Spinal cord (tissue), 10 donors: ENCODE results near the gene GCSAM. TPM values are rescaled to one million over a fixed set of nuclear protein-coding genes. Genes with fewer than 3 reads are reported as not detected.
A peak's percentile ranks its signal among the peaks of the same experiment; 100 is the strongest.
"Not testable (repeated sequence)": the region's sequence is repeated elsewhere in the genome, so short reads cannot be mapped to it uniquely, and the experiment has no call there.

ENCODE experiments used
- DNase-seq, 6 donors: peaks; one replicate each; pipeline versions ENCODE4 v3.0.0 to v3.0.0-alpha.2; 2013 to 2015; ENCODE audit warnings: low spot score in 6 of 6, low read depth in 4 of 6
- H3K27ac ChIP-seq: one replicate; pipeline ENCODE4 v1.5.1; 2013; ENCODE audit warnings: low read depth, low read length, control low read depth
- H3K27me3 ChIP-seq: one replicate; pipeline ENCODE4 v1.6.1; 2013; ENCODE audit warnings: low read length; ENCODE audit not compliant: control insufficient read depth, insufficient read depth
- H3K36me3 ChIP-seq: one replicate; pipeline ENCODE4 v1.6.1; 2013; ENCODE audit warnings: low read length; ENCODE audit not compliant: control insufficient read depth, insufficient read depth
- H3K4me1 ChIP-seq: one replicate; pipeline ENCODE4 v1.6.1; 2013; ENCODE audit warnings: low read length; ENCODE audit not compliant: control insufficient read depth, insufficient read depth
- H3K4me3 ChIP-seq: one replicate; pipeline ENCODE4 v1.5.1; 2013; ENCODE audit warnings: low read depth, low read length, control low read depth
- H3K9me3 ChIP-seq: one replicate; pipeline ENCODE4 v1.6.1; 2013; ENCODE audit warnings: low read length; ENCODE audit not compliant: control insufficient read depth, insufficient read depth
- WGBS: methylation state at CpG from one replicate; pipeline ENCODE4 v1.1.5; 2013; ENCODE audit warnings: missing lambda C conversion rate; ENCODE audit not compliant: insufficient coverage; 5-methylcytosine and 5-hydroxymethylcytosine counted together
- polyA plus RNA-seq, 2 donors: library from polyadenylated mRNA; unstranded; fragments of 120-200 nt; gene quantifications; one replicate each; pipeline ENCODE4 v1.2.1, GENCODE V29; 2013; ENCODE audit not compliant: insufficient read length in 2 of 2
- small RNA-seq: library from RNA; depleted of rRNA; stranded (forward); fragments of <200 nt; gene quantifications from one replicate; pipeline ENCODE3, GENCODE V24; 2014; ENCODE audit warnings: low replicate concordance
- total RNA-seq, 2 donors: library from RNA; depleted of rRNA in 1 of 2; stranded (reverse); fragments of 120-200 nt in 1 of 2; fragments of >200 nt in 1 of 2; gene quantifications; one replicate each; pipeline versions ENCODE4 v1.2.3 to v1.2.4, GENCODE V29; 2013 to 2014
- donor health status: healthy.

Gene GCSAM
- total and polyA plus RNA-seq, 4 donors, result 0.17 to 1.2 (median 0.35) TPM; not detected in 1

DNA sequence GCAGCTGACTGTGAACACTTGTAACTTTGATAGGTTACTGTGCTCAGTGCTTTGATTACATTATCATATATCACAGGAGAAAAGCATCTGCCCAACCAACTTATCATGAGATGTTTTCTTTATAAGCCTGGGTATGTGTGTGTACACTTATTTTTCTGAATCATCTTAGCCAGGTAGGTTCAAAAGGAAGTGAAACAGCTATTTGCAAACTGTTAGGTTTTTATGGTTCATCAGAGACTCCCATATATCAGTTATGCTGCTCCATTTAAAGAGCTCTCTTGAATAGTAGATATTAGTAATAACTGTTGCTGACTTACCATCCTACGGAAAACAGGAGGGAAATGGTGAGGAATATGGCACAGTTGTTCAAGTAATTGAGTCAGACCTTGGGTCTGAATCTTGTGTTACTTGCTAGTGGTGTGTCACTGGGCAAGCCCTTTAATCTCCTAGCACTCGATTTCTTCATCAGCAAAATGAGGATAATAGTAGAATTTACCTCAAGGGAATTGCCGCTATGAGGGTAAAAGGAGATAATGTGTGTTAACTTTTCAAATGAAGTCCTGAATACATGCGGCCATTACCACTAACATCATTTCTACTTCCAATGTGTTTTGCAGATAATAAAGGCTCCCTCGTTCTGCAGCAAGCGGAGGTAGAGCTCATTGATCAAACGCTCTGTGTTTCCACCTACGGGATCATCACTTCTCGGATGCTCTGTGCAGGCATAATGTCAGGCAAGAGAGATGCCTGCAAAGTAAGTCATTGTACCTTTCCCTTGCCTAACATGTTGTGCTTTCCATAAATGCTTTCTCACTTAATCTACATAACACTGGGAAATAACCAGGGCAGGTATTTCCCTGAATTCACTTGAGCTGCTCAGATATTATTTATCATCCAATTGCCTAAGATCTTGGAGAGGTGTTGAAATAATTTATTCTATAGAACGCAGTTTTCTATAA is 54.6 kb downstream of the GCSAM start:
- Histone ChIP-seq H3K27ac (no peak overlapping the region), H3K36me3 (no peaks in the 10 kb centered on the region), H3K9me3 (no peaks in the 10 kb centered on the region), H3K4me3 (no peak overlapping the region), H3K27me3 (no peaks in the 10 kb centered on the region), H3K4me1 (no peaks in the 10 kb centered on the region)
- peak in 1 of 6 donors; percentile 9 for DNase-seq
- WGBS, result 88% methylated on average over 5 of the region's 10 CpGs

DNA sequence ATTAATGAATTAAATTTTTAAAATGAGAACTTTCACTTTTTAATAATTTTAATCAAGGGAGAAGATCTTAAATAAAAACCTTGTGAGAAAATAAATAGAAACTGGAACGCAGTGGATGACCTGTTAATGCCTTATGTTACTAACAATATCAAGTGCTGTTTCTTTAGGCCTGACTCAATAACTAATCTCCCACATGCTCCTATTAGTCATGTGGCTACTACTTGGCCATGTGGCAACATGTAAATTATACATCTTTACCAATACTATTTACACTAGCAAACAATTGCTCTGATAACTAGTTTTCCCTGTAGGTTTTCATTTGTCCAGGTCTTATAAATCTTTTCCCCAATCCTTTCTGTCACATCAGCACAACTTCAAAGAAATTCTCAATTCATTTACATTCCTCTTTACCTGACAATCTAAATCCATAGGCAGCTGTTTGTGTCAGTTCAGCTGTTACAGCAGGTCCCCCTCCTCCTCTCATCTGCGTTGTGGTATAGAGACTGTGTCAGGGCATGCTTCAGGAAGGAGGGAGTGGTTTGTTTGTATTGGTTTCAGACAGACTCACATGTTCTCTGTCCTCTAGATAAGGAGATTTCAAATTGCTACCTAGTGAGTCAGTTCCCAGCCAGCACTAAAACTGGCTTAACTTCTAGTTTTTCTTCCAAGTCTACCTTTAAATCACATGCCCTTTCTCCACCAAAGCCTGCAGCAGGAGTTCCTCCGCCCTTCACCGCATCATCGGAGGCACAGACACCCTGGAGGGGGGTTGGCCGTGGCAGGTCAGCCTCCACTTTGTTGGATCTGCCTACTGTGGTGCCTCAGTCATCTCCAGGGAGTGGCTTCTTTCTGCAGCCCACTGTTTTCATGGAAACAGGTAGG is 58.2 kb downstream of the GCSAM start:
- WGBS, result 59% methylated on average over 3 of the region's 6 CpGs
- Histone ChIP-seq H3K4me3 (no peak overlapping the region), H3K27me3 (no peaks in the 10 kb centered on the region), H3K9me3 (no peaks in the 10 kb centered on the region), H3K27ac (no peak overlapping the region), H3K4me1 (no peaks in the 10 kb centered on the region), H3K36me3 (no peaks in the 10 kb centered on the region)
- no peak for DNase-seq

DNA sequence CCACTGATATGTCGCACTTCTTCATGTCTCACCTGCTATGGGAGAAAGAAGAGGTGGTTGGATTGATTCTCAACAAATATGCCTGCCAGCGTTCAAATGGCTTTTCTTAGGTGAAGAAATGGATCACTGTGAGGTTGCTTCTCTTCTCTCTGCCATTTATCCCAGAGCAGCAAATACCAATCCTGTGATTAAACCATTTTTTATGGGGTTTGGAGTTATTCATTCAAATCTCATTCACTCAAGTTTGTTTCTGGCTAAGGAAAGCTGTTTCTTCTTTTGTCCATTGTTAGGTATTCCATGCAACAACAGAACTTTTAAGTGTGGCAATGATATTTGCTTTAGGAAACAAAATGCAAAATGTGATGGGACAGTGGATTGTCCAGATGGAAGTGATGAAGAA is 59.0 kb downstream of the GCSAM start:
- 100% methylated on average over 1 of the region's 2 CpGs for WGBS
- Histone ChIP-seq H3K4me1 (no peaks in the 10 kb centered on the region), H3K9me3 (no peaks in the 10 kb centered on the region), H3K36me3 (no peaks in the 10 kb centered on the region), H3K27me3 (no peaks in the 10 kb centered on the region), H3K4me3 (no peak overlapping the region), H3K27ac (no peak overlapping the region)
- DNase-seq, result no peak

DNA sequence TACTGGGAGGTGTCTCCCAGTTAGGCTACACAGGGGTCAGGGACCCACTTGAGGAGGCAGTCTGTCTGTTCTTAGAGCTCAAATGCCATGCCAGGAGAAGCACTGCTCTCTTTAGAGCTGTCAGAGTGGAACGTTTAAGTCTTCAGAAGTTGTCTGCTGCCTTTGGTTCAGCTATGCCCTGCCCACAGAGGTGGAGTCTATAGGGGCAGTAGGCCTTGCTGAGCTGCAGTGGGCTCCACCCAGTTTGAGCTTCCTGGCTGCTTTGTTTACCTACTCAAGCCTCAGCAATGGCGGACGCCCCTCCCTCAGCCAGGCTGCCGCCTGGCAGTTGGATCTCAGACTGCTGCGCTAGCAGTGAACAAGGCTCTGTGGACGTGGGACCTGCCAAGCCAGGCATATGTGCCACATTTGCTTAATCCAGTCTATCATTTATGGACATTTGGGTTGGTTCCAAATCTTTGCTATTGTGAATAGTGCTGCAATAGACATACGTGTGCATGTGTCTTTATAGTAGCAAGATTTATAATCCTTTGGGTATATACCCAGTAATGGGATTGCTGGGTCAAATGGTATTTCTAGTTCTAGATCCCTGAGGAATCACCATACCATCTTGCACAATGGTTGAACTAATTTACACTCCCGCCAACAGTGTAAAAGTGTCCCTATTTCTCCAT is 60.5 kb downstream of the GCSAM start:
- H3K27me3 ChIP-seq, H3K4me1 ChIP-seq, DNase-seq, H3K4me3 ChIP-seq, H3K9me3 ChIP-seq, H3K36me3 ChIP-seq, H3K27ac ChIP-seq: not testable (repeated sequence)
- 85% methylated on average over 7 of the region's 8 CpGs for WGBS

Small RNAs within 50 kb of the gene (small RNA-seq; reads per million reads assigned to genes)
- gene MIR567, result not detected

Other genes starting within 250 kb of the GCSAM start
- 10 to 100 TPM; 49.2 to 85.8 TPM for gene ABHD10, start 154.2 kb downstream of the GCSAM start, total RNA-seq
- gene ABHD10, start 154.2 kb downstream of the GCSAM start, polyA plus RNA-seq, result 10 to 100 TPM; 53.5 to 64.4 TPM
- gene TAGLN3, start 134.3 kb downstream of the GCSAM start, total RNA-seq, result 10 to 100 TPM; 52.6 to 85.5 TPM
- gene TAGLN3, start 134.3 kb downstream of the GCSAM start, polyA plus RNA-seq, result 100 to 1,000 TPM; 142 to 171 TPM
- under 1 TPM; 0.55 to 0.69 TPM for gene TMPRSS7, start 98.5 kb downstream of the GCSAM start, total RNA-seq
- gene TMPRSS7, start 98.5 kb downstream of the GCSAM start, polyA plus RNA-seq, result under 1 TPM; 0.30 to 0.46 TPM
- 1 to 10 TPM; 2.1 to 2.7 TPM for gene C3orf52, start 46.9 kb downstream of the GCSAM start, total RNA-seq
- gene C3orf52, start 46.9 kb downstream of the GCSAM start, polyA plus RNA-seq, result 1 to 10 TPM; 1.1 to 1.4 TPM
- gene SLC9C1, start 161.0 kb upstream of the GCSAM start, total RNA-seq, result under 1 TPM; 0.50 to 0.72 TPM
- gene SLC9C1, start 161.0 kb upstream of the GCSAM start, polyA plus RNA-seq, result under 1 TPM; 0.12 to 0.40 TPM
- 10 to 100 TPM; 26.7 to 38.8 TPM for gene CD200, start 199.9 kb upstream of the GCSAM start, total RNA-seq
- 100 to 1,000 TPM in 1 of 2 donors, 10 to 100 TPM in 1; 99.5 to 106 TPM for gene CD200, start 199.9 kb upstream of the GCSAM start, polyA plus RNA-seq